ENCODE data around the gene ACSL3.

DNA sequence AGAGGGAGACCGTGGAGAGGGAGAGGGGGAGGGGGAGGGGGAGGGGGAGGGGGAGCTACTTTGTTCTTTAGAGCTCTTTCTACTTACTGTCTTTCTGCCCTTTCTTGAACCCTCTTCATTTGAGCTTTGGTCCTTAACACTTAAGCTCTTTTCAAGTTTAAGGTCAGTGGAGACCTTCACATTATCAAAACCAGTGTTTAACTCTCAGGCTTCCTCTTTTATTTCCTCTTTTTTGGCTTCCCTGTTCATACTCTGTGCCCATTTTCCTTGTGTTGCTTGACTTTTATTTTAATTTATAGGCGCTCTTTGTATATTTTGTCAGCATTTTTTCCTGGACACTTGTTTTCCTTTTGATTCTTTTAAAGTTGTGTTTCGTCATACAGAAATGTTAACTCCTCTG lies 37.1 kb downstream of the ACSL3 start:
- TF ChIP-seq, protein P1, sequence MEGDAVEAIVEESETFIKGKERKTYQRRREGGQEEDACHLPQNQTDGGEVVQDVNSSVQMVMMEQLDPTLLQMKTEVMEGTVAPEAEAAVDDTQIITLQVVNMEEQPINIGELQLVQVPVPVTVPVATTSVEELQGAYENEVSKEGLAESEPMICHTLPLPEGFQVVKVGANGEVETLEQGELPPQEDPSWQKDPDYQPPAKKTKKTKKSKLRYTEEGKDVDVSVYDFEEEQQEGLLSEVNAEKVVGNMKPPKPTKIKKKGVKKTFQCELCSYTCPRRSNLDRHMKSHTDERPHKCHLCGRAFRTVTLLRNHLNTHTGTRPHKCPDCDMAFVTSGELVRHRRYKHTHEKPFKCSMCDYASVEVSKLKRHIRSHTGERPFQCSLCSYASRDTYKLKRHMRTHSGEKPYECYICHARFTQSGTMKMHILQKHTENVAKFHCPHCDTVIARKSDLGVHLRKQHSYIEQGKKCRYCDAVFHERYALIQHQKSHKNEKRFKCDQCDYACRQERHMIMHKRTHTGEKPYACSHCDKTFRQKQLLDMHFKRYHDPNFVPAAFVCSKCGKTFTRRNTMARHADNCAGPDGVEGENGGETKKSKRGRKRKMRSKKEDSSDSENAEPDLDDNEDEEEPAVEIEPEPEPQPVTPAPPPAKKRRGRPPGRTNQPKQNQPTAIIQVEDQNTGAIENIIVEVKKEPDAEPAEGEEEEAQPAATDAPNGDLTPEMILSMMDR (IDR thresholded peaks at IDR 0.05; ENCODE audit: insufficient read depth, low read depth, low read length): no peak
- TF ChIP-seq EZH2 (IDR thresholded peaks at IDR 0.05; ENCODE audit: insufficient read depth, low read length): no peak

Measured in astrocyte (in vitro differentiated cells and primary cell).